NB4 (cell line): ENCODE measurements around the gene ID1.

ENCODE experiments used
- CTCF ChIP-seq: IDR thresholded peaks from one replicate; pipeline ENCODE4 v1.5.1; 2012; ENCODE audit warnings: low read depth, low read length
- MAX ChIP-seq: IDR thresholded peaks from 2 replicates; pipeline ENCODE4 v1.6.1; 2011; ENCODE audit warnings: low read depth, low read length
- POLR2A ChIP-seq: IDR thresholded peaks from 2 replicates; pipeline ENCODE4 v1.6.1; 2011; ENCODE audit warnings: mild to moderate bottlenecking; ENCODE audit not compliant: insufficient read length; ENCODE audit errors: extremely low read depth

GRCh38 chr20:31570021-31570463 is 35.0 kb upstream of the ID1 start:
- TF ChIP-seq CTCF (no peak), POLR2A (no peak), MAX (no peak)
